NCI-H1436 (cell line): ENCODE results near the gene PDE9A.
"Not testable (repeated sequence)": the region's sequence is repeated elsewhere in the genome, so short reads cannot be mapped to it uniquely, and the experiment has no call there.

Experiments
- DNase-seq: peaks from one replicate; lab custom pipeline; 2025; lab: John Stamatoyannopoulos, UW

PDE9A gene

DNA sequence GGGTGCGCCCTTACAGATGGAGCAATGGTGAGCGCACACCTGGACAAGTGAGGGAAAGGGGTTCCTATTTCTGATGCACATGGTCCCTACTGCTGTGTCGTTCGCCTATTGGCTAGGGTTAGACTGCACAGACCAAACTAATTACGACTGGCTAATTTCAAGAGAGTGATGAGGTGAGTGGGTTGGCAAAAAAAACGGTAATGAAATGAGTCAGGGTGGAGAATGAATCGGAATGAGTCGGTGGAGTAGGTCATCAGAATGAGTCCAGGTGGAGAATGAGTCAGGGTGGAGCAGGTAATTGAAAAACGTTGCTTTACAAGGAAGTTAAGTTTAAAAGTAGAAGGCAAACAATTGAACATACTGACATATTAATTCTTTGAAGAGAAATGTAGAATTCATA is 146.1 kb downstream of the PDE9A start:
- DNase-seq: no peak

DNA sequence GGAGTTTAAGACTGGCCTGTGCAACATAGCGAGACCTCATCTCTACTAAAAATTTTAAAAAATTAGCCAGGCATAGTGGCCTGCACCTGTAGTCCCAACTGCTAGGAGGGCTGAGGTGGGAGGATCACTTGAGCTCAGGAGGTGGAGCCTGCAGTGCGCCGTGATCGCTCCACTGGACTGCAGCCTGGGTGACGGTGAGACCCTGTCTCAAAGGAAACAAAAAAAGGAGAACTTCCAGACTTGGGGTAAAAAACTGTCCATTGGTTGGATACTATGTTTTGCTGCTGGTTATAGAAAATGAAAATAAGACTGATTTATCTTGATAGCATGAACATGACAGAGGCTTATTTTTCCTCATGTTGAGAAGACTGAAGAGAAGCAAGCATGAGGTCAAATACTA is 146.5 kb downstream of the PDE9A start:
- DNase-seq: no peak

DNA sequence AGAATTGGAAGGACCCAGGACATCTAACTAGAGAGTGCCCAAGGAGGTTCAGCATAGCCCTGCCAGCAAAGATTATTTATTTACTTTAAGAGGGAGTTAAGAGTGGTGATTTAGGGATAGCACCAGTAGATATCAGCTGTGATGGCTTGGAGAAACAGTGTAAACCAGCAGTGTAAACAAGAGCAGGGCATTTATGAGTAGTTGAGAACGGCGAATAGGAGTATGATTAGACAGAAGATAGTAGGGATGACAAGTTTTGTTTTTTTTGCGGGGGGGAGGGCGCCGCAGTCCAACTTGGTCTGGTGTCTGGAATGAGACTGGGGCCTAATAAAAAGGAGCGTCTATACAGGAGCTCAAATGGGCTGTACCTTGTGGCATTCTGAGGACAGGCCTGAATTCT is 148.2 kb downstream of the PDE9A start:
- not testable (repeated sequence) for DNase-seq

DNA sequence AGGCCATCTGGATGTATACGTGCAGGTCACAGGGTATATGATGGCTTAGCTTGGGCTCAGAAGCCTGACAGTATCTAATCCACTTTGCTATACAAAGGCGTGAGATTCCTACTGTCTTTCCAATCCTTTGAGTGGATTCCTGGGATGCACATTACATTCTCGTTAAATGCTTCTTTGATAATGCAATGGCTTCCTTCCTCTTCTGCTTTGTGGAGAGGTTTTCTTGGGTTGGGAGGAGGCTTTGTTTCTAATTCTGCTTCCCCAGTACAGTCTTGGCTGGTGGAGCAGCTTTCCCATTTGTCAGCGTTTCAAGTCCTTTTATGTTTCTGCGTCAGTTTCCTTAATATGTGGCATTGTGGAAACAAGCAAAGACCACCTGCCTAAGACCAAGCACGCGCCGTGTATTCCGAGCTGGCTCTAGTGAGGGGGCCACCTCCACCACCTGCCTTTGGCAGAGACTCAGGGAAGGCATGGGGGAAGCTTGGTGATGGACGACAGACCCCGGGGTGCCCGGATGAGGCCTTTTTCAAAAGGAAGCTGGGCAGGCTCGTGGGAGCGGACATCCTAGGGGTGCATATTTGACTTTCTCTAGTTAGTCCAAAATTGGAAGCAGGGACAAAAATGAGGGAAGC is 153.2 kb downstream of the PDE9A start:
- no peak for DNase-seq

DNA sequence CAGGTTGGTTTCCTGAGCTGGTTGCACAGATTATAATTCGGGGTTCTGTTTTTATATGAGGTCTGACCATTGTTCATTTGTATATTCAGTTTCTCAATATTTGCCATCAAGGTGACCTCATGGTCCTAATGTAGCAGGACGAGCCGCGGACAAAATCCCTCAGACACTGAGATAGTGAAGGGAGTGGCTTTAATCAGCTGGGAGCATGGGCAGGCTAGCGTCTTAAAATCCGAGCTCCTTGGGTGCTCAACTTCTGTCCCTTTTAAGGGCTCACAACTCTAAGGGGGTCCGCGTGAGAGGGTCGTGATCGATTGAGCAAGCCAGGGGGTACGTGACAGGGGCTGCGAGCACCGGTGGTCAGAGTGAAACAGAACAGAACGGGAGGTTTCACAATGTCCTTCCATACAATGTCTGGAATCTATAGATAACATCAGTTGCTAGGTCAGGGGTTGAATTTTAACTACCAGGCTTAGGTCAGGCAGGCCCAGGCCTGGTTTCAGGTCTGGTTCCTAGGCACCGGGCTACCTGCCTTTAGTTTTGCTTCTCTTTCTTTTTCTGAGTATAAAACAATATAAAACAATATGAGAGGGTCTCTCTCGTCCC is 154.0 kb downstream of the PDE9A start:
- not testable (repeated sequence) for DNase-seq

DNA sequence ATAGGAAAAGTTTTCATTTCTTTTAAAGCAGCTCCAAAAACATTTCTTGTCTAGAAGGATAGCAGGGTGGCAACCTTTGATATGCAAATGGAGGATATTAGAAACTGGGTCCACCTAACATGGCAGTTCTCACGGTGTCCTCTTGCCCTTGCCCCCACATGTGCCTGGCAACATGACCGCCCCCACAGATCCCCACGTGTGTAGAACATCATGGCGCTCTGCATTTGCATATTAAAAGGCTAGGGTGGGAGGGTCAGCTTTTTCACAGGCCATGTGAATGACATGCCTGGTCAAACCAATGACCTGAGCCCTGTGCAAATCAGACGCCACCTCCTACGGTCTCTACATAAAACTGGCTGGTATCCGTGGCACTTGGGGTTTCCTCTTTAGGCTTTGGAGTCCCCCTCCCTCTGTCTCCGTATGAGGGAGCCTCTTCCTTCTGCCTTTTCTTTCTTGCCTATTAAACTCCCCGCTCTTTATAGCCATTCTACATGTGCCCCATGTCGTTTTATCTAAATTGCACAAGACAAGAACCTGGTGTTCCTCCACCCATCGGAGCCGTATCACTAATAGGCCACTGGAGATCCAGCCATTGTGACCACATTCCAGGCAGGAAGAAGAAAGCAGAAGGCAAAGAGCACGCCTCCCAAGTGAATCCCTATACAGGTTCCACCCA is 154.7 kb downstream of the PDE9A start:
- DNase-seq: no peak

DNA sequence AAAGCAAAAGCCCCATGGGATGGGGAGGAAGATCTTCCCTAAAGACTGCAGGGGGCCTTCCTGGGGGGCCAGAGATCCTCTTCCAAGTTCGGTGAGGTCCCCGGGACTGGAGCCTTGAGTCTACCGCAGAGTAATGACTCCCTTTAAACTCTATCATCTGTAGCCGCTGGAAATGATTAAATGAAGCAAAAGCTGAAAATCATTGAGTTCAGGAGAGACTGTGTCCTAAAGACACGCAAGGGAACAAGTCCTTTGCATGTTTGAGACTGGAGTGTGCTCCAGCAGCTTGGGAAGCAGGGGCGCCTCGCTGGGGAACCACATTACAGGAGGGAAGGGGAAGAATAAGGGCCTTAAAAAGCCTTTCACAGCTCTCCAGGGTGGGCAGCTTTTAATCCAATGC is 155.8 kb downstream of the PDE9A start:
- DNase-seq: no peak

DNA sequence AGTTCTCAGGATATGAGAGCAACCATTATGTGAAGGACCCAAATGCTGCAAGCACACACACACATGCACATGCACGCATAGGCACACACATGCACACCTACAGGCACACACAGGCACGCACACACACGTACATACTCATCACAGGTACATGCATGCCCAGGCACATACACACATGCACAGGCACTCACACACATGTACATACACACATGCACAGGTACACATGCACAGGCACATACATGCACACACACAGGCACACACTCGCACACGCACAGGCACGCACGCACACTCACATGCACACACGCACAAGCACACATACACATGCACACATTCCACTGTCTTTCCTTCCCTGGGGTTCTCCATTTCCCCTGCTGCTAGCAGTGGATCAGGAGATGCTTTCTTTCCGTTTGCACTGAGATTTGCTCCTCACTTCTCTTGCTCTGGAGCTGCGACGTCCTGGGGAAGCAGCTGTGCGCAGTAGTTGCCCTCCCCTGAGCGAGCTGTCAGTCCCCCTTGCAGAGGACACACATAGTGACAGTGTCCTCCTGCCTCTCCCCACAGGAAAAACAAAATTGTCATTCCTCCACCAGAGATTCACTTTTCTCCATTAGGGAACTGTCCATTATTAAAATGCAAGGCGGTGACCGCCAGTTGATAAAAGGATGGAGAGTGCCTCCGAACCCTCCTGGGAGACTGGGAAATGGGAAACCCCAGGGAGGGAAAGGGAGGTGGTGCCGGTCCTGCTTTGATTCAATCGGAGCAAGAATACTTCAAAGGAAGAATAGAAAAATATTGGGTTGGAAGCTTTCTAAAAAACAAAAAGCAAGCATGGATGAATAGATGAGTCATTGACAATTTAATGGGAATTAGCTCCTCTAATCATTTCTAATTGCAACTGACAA is 156.4 kb downstream of the PDE9A start:
- DNase-seq: no peak

DNA sequence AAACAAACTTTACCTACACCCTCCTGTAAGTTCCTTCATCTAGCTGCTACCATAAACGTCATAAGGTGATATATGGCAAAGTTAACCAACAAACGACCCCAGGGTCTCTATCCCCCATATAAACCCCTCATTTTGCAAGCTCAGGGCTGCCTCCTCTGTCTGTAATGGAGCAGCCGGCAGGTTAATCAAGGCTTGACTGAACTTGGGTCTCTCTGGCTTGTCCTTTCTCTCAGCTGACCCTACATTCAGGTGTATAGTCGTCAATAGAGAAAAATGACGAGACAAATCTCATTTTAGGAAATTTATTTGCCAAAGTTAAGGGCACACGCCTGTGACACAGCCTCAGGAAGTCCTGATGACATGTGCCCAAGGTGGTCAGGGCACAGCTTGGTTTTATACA is 158.5 kb downstream of the PDE9A start:
- no peak for DNase-seq

DNA sequence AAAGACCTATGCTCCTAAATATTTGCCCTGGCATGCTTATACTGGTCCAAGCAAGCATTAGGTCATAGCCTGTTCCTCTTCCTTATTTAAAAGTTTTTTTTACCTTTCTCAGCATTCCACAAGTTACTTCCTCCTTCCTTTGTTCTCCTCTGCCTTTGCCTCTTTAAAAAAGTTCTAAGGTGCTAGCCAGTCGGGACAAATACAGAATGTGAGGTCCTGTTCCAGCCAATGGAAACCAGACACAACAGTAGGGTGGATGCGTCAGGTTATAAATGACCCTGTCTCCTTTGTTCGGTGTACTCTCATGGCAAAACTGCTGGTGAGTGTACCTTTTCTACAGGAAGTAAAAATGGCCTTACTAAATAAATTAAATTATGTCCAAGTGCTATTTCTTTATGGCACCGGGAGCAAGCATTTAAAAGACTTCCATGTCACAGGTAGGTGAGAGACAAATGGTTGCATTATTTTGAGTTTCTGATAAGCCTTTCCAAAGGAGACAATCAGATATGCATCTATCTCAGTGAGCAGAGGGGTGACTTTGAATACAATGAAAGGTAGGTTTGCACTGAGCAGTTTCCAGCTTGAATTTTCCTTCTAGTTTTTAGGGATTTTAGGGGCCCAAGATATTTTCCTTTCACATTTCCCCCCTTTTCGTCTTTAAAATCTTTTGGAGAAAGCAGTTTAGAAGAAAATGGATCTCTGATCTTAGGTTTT is 159.3 kb downstream of the PDE9A start:
- DNase-seq: not testable (repeated sequence)

DNA sequence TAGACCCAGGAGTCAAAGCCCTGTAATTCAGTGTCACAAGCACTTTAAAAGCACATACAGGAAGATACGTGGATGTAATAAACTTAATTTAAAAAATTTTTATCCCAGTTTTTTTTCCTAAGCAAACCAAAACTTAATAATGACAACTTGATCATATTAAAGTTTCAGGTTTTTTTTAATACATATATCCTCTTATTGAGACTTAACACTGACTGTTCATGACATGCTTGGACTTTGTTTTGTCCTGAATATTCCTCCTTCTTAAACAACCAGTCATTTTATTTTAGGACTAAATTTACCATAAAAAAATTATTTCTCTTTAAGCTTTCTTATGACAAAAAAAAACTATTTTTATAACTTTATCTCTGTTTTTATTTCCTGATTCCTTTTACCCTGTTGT is 161.8 kb downstream of the PDE9A start:
- no peak for DNase-seq

DNA sequence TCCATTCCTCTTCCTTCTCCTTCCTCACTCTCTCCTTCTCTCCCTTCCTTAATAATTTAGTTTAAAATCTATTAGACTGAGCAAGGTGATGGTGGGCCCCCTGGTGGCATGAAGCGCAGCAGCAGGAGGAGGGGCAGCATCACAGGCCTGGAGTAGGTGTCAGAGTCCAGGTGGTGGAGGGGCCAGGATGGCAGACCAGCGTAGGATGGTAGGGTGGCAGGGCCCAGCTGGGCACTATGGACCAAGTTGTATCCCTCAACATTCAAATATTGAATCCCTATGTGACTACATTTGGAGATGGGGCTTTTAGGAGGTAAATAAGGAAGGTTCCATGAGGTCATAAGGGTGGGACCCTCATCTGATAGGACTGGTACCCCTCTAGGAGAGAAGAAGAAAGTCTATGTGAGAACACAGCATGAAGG is 164.9 kb downstream of the PDE9A start:
- no peak for DNase-seq

DNA sequence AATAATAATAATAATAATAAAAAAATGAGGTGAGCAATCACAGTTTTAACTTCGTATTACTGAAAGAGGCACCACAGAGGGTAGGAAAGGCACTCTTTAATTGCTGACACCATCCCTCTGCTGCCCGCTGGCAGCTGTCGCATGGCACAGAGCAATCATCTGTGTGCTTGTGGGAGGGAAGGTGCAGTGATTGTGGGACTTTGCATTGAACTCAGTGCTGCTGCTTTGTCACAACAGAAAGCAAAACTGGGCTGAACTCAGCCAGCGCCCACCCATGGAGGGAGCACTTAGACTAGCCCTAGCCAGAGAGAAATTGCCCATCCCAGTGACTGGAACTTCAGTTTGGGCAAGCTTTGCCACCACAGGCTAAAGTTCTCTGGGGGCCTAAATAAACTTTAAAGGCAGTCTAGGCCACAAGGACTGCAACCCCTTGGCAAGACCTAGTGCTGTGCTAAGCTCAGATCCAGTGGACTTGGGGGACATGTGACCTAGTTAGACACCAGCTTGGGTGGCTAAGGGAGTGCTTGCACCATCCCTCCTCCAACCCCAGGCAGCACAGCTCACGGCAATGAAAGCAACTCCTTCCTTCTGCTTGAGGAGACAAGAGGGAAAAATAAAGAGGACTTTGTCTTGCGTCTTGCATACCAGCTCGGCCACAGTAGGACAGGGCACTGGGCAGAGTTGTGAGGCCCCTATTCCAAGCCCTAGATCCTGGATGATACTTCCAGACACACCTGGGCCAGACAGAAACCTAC is 166.6 kb downstream of the PDE9A start:
- no peak for DNase-seq

DNA sequence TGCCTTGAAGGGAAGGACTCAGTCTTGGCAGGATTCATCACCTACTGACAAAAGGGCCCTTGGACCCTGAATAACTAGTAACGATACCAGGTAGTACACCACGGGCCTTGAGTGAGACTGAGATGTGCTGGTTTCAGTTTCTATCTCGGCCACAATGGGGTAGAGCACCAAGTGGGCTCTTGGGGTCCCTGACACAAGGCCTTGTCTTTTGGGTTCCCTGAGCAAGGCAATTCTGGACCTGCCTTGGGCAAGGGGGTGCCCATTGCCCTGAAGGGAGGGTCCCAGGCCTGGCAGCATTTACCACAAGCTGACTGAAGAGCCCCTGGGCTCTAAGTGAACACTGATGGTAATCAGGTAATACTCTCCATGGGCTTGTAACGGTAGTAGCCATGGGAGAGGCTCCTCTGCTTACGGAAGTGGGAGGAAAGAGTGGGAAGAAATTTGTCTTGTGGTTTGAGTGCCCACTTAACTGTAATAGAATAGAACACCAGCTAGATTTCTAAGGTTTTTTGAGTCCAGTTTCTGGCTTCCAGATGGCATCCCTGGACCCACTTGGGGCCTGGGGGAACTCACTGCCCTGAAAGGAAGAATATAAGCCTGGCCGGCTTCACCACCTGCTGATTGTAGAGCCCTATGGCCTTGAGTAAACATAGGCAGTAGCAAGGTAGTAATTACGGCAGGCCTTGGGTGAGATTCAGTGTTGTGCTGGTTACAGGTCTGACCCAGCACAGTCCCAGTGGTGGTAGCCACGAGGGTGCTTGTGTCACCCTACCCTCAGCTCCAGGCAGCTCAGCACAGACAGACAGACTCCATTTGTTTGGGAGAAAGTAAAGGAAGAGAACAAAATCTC is 167.4 kb downstream of the PDE9A start:
- no peak for DNase-seq
